ENCODE results near the gene CHD1L. TPM values are rescaled to one million over a fixed set of nuclear protein-coding genes. Genes with fewer than 3 reads are reported as not detected.

CHD1L gene
- total and polyA plus RNA-seq, 4 donors, result 14.1 to 23.8 (median 21.1) TPM

- Histone ChIP-seq H3K36me3 (ENCODE audit: control insufficient read depth in 4 of 4, insufficient read depth in 3 of 4, low read depth in 1 of 4, low read length in 3 of 4) (peaks cover 7 to 42% (median 30%) of the 10 kb centered on the region in 4 donors), H3K27ac (ENCODE audit: low read depth in 1 of 2, low read length in 2 of 2) (no peak overlapping the region), H3K4me3 (ENCODE audit: low read depth in 1 of 3, low read length in 3 of 3) (no peak overlapping the region), H3K9me3 (ENCODE audit: control insufficient read depth in 4 of 4, low read length in 3 of 4) (no peaks in the 10 kb centered on the region), H3K9ac (ENCODE audit: low read depth in 1 of 2, low read length in 2 of 2) (no peak overlapping the region), H3K4me1 (ENCODE audit: control insufficient read depth in 4 of 4, insufficient read depth in 4 of 4, low read length in 3 of 4) (peaks cover 0 to 6% (median 3%) of the 10 kb centered on the region in 4 donors), H3K27me3 (ENCODE audit: control insufficient read depth in 4 of 4, insufficient read depth in 4 of 4, low read length in 3 of 4) (no peaks in the 10 kb centered on the region)
- WGBS, result 94% methylated on average over 4 of the region's 4 CpGs
- DNase-seq (ENCODE audit: low spot score), result no peak
- TF ChIP-seq SP1 (IDR thresholded peaks at IDR 0.05), result no peak
Measured at GRCh38 chr1:147267711-147268110, 25.2 kb downstream of the CHD1L start.

GRCh38 chr1:147270721-147271120 lies 28.2 kb downstream of the CHD1L start:
- H3K4me3 ChIP-seq (ENCODE audit: low read depth in 1 of 3, low read length in 3 of 3), result no peak overlapping the region
- H3K9ac ChIP-seq (ENCODE audit: low read depth in 1 of 2, low read length in 2 of 2), result no peak overlapping the region
- WGBS, result 22% methylated on average over 2 of the region's 2 CpGs
- H3K9me3 ChIP-seq (ENCODE audit: control insufficient read depth in 4 of 4, low read length in 3 of 4), result no peaks in the 10 kb centered on the region
- H3K4me1 ChIP-seq (ENCODE audit: control insufficient read depth in 4 of 4, insufficient read depth in 4 of 4, low read length in 3 of 4), result peaks cover 0 to 8% (median 5%) of the 10 kb centered on the region in 4 donors
- H3K27ac ChIP-seq (ENCODE audit: low read depth in 1 of 2, low read length in 2 of 2), result no peak overlapping the region
- H3K36me3 ChIP-seq (ENCODE audit: control insufficient read depth in 4 of 4, insufficient read depth in 3 of 4, low read depth in 1 of 4, low read length in 3 of 4), result peaks cover 5 to 31% (median 23%) of the 10 kb centered on the region in 4 donors
- no peak for DNase-seq (ENCODE audit: low spot score)
- no peaks in the 10 kb centered on the region for H3K27me3 ChIP-seq (ENCODE audit: control insufficient read depth in 4 of 4, insufficient read depth in 4 of 4, low read length in 3 of 4)
- no peak for TF ChIP-seq YY1 (IDR thresholded peaks at IDR 0.05)
- TF ChIP-seq REST (IDR thresholded peaks at IDR 0.05), result no peak
- no peak for TF ChIP-seq RXRA (IDR thresholded peaks at IDR 0.05)
- no peak for TF ChIP-seq ATF3 (IDR thresholded peaks at IDR 0.05)
- TF ChIP-seq ZBTB33 (IDR thresholded peaks at IDR 0.05), result no peak
- TF ChIP-seq CTCF (IDR thresholded peaks at IDR 0.05; ENCODE audit: low read depth, low read length, missing input control), result no peak
- no peak for TF ChIP-seq GABPA (IDR thresholded peaks at IDR 0.05 in 1 of 2, conservative IDR thresholded peaks at IDR 0.05 in 1 of 2)

- DNase-seq (ENCODE audit: low spot score), result no peak
- 57% methylated on average over 3 of the region's 3 CpGs for WGBS
- Histone ChIP-seq H3K36me3 (ENCODE audit: control insufficient read depth in 4 of 4, insufficient read depth in 3 of 4, low read depth in 1 of 4, low read length in 3 of 4) (peaks cover 6 to 36% (median 27%) of the 10 kb centered on the region in 4 donors), H3K9ac (ENCODE audit: low read depth in 1 of 2, low read length in 2 of 2) (no peak overlapping the region), H3K27me3 (ENCODE audit: control insufficient read depth in 4 of 4, insufficient read depth in 4 of 4, low read length in 3 of 4) (no peaks in the 10 kb centered on the region), H3K4me3 (ENCODE audit: low read depth in 1 of 3, low read length in 3 of 3) (no peak overlapping the region), H3K4me1 (ENCODE audit: control insufficient read depth in 4 of 4, insufficient read depth in 4 of 4, low read length in 3 of 4) (peaks cover 0 to 8% (median 5%) of the 10 kb centered on the region in 4 donors), H3K9me3 (ENCODE audit: control insufficient read depth in 4 of 4, low read length in 3 of 4) (no peaks in the 10 kb centered on the region), H3K27ac (ENCODE audit: low read depth in 1 of 2, low read length in 2 of 2) (no peak overlapping the region)
- no peak for TF ChIP-seq EGR1 (IDR thresholded peaks at IDR 0.05; ENCODE audit: low read depth in 2 of 2)
- no peak for TF ChIP-seq NR2F2 (IDR thresholded peaks at IDR 0.05)
- no peak for TF ChIP-seq CTCF (IDR thresholded peaks at IDR 0.05; ENCODE audit: low read depth, low read length, missing input control)
- TF ChIP-seq RAD21 (IDR thresholded peaks at IDR 0.05), result no peak
- TF ChIP-seq REST (IDR thresholded peaks at IDR 0.05), result no peak
- no peak for TF ChIP-seq GABPA (IDR thresholded peaks at IDR 0.05 in 1 of 2, conservative IDR thresholded peaks at IDR 0.05 in 1 of 2)
Measured at GRCh38 chr1:147272042-147272441, 29.6 kb downstream of the CHD1L start.

Measured in liver (tissue), 9 donors.